Liver (tissue), 3 donors: Measurements from ENCODE around the gene TMEM94.

Experiments
- CTCF ChIP-seq: fragments of 150-350 bp; IDR thresholded peaks from 2 replicates; pipeline ENCODE4 v1.5.1; 2017; ENCODE audit warnings: improper control_type of control experiment, low read depth, low read length; ENCODE audit not compliant: missing input control
- EGR1 ChIP-seq, 2 donors: IDR thresholded peaks; 2 replicates each; pipeline ENCODE4 v1.6.1; 2016 to 2018; ENCODE audit warnings: antibody characterized with exemption in 2 of 2, low read depth in 2 of 2
- FOXA1 ChIP-seq: IDR thresholded peaks from 2 replicates; pipeline ENCODE4 v1.6.1; 2016; ENCODE audit warnings: antibody characterized with exemption
- RAD21 ChIP-seq, 2 donors: IDR thresholded peaks; 2 replicates each; pipeline ENCODE4 v1.6.1; 2016; ENCODE audit warnings: antibody characterized with exemption in 2 of 2, mild to moderate bottlenecking in 2 of 2
- REST ChIP-seq: IDR thresholded peaks from 2 replicates; pipeline ENCODE4 v1.6.1; 2016; ENCODE audit warnings: antibody characterized with exemption, mild to moderate bottlenecking
- SP1 ChIP-seq: IDR thresholded peaks from 2 replicates; pipeline ENCODE4 v1.6.1; 2018; ENCODE audit warnings: antibody characterized with exemption, mild to moderate bottlenecking
- TAF1 ChIP-seq: conservative IDR thresholded peaks from 2 replicates; pipeline ENCODE4 v1.6.1; 2016; ENCODE audit warnings: antibody characterized with exemption, mild to moderate bottlenecking
- YY1 ChIP-seq: IDR thresholded peaks from 2 replicates; pipeline ENCODE4 v1.6.1; 2016; ENCODE audit warnings: antibody characterized with exemption, mild to moderate bottlenecking
- TF ChIP-seq, protein P1 (sequence below): IDR thresholded peaks from 2 replicates; pipeline ENCODE4 v1.6.1; 2016; ENCODE audit warnings: antibody characterized with exemption
- donor health status: healthy.
- donor health status: healthy.

- TF ChIP-seq CTCF (no peak), SP1 (no peak), EGR1 (IDR thresholded peaks at IDR 0.05; ENCODE audit: low read depth in 2 of 2) (no peak), FOXA1 (no peak), TAF1 (no peak), REST (no peak), YY1 (no peak), RAD21 (IDR thresholded peaks at IDR 0.05) (no peak)
- TF ChIP-seq, protein P1, sequence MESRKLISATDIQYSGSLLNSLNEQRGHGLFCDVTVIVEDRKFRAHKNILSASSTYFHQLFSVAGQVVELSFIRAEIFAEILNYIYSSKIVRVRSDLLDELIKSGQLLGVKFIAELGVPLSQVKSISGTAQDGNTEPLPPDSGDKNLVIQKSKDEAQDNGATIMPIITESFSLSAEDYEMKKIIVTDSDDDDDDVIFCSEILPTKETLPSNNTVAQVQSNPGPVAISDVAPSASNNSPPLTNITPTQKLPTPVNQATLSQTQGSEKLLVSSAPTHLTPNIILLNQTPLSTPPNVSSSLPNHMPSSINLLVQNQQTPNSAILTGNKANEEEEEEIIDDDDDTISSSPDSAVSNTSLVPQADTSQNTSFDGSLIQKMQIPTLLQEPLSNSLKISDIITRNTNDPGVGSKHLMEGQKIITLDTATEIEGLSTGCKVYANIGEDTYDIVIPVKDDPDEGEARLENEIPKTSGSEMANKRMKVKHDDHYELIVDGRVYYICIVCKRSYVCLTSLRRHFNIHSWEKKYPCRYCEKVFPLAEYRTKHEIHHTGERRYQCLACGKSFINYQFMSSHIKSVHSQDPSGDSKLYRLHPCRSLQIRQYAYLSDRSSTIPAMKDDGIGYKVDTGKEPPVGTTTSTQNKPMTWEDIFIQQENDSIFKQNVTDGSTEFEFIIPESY = no peak
Observed at GRCh38 chr17:75503976-75504346, 47.5 kb downstream of the TMEM94 start.
